ENCODE results near the gene ABCD1.

The ABCD1 gene

DNA sequence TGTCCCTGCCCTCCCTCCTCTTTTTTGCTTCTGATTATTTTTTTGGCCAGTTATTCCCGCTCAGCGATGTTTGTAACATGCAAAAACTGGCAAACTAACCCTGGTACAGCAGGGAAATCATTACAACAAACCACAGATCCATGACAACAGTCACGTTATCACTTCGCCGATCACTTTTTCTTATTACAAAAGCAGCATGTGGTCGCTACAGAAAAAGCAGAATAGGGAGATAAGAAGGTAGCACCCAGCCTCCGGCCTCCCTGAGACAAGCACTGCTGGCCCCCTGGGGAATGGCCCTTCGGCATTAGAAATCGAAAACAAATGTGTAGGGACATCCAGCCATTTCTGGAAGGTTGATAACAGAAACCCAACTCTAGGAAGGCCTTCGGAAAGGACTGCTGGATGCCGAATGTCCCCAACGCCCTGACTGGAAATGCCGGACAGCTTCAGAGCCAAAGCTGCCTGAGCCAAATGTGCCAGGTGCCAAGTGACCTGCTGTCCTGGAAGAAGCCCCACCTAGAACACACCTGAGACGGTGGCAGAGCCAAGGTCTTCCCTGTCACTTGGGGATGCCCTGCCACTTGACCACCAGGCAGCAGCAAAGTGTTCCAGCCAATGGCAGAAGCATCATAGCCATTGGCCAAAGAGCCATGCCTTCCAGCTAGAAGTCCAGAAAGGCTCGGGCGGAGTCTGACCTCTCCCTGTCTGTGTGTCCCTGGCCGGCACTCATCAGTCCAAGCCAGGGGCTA lies 66.6 kb downstream of the ABCD1 start:
- DNase-seq (ENCODE audit: low read depth in 2 of 2): no peak

DNA sequence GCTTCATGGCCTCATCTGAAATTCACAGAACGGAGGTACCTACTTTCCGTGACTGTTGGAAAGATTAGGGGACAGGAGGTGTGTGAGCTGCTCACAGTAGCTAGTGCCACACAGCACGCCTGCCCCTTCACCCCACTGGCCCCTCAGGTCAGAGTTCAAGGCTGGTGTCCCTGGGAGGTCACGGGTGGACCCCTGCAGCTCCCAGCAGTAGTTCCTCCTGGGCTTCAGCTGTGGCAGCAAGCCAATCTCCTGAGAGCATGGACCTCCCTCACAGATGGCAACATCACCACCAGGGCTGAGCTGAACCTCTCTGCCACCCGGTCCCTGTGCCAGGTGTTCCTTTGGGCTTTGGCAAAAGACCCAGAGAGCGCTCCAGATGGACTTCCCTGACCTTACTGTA lies 67.7 kb downstream of the ABCD1 start:
- no peak for DNase-seq (ENCODE audit: low read depth in 2 of 2)

DNA sequence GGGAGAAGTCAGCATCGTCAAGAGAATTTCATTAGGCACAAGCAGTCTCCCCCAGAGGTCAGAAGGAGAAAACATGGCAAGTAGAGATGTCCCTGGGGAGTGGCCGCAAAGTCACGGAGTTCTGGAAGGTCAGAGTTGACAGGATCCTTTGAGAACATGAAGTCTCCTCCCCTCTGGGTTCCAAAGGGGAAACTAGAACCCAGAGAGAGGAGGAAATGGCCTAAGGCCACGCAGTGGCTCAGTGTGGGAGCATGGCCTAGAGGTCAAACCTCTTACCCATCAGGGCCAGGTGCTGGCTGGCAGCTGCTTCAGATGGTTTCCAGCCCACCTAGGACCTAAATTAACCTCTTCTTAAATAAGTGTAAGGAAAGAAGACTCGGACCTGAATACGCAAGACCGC lies 68.6 kb downstream of the ABCD1 start:
- no peak for DNase-seq (ENCODE audit: low read depth in 2 of 2)

All from stimulated activated CD8-positive, alpha-beta memory T cell treated with anti-CD3 and anti-CD28 coated beads, Interleukin-15, amount 100 ng/mL, for 48 hours (primary cell).